ENCODE data around the gene SCPEP1. TPM values are rescaled to one million over a fixed set of nuclear protein-coding genes. Genes with fewer than 3 reads are reported as not detected.

The SCPEP1 gene, protein sequence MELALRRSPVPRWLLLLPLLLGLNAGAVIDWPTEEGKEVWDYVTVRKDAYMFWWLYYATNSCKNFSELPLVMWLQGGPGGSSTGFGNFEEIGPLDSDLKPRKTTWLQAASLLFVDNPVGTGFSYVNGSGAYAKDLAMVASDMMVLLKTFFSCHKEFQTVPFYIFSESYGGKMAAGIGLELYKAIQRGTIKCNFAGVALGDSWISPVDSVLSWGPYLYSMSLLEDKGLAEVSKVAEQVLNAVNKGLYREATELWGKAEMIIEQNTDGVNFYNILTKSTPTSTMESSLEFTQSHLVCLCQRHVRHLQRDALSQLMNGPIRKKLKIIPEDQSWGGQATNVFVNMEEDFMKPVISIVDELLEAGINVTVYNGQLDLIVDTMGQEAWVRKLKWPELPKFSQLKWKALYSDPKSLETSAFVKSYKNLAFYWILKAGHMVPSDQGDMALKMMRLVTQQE
- 49.2 and 55.7 TPM in 2 replicates for total RNA-seq

DNA sequence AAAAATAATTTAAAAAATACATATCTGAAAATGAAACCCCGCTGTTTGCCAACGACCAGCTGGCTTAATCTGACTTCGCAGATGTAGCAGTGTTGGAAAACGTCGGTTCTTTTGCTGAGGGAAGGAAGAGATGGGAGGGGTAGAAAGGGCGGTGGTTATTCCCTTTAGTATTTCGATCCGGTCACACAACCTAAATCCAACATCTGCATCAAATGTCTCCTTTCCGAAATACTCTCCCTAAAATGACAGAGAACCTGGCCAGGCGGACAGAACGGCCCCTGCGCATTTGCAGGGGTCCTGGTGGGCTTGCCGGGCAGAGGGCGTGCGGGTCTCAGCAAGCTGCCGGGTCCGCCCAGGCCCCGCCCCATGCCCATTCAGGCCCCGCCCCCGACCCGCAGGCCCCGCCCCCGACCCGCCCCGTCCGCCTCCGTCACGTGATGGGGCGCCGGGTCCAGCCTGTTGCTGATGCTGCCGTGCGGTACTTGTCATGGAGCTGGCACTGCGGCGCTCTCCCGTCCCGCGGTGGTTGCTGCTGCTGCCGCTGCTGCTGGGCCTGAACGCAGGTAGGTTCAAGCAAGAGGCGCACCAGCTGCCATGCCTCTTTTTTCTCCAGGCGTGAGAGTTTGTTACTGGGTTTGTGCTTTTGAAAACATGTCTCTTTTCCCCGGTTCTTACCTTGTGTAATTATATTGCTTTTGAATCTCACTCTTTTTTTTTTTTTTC is at the start of gene SCPEP1:
SCPEP1 (plus strand) TSS at position 459 of the 723 bp plus-strand sequence; CDS start at position 488, 29 bp downstream.

DNA sequence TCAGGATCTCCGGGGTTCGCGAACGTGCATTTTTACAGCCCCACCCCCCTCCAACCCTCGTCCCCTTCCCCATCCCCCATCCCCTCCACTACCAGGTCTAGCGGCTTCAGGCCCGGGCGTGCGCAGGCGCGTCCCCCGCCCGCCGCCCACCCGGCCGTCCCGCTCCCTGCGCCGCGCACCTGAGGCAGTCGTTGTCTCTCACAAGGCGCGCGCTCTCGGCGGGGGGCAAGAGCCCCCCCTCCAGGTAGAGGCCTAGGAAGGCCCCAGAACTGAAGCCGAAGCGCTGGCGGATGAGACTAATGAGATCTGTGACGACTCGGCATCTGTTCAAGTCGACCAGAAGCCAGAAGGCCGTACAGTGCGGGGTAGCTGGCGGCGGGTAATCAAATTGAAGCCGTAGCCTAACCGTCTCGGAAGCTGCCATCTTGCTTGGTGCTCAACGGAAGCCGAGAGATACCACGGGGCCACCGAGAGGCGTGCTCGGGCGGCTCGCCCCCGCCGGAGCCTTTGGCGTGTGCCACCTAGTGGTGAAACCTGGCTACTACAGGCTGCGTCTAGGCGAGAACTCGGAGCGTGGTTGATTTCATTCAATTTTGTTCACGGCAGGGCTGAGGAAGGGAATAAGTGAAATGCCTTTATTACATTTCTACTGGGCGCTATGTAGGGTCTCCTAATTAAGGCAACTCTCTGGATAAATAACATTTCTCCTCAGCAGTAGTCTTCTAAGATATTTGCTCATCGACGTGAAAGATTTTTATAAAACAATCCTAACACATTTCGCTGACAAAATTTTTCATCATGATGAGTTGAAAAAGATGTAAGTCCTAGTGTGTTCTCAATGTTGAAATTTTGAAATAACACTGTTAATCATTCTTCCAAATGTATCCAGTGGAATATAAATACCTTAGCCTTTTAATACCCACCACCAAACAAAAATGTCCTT is 17.1 kb upstream of the SCPEP1 start, which contains the start of gene COIL:
COIL (minus strand) TSS at position 455 of the 943 bp plus-strand sequence; CDS start at position 424, 31 bp downstream.

Other genes starting within 250 kb of the SCPEP1 start
- gene C17orf67, start 144.2 kb upstream of the SCPEP1 start, total RNA-seq: 0.71 and 0.74 TPM in 2 replicates
- 4.8 and 5.2 TPM in 2 replicates for gene DGKE, start 144.0 kb upstream of the SCPEP1 start, total RNA-seq
- 23.2 and 23.8 TPM in 2 replicates for gene TRIM25, start 64.1 kb upstream of the SCPEP1 start, total RNA-seq
- 9.7 and 13.1 TPM in 2 replicates for gene COIL, start 17.1 kb upstream of the SCPEP1 start, total RNA-seq
- gene AKAP1, start 107.1 kb downstream of the SCPEP1 start, total RNA-seq: 5.8 and 12.5 TPM in 2 replicates